GM23338 (cell line): ENCODE measurements around the gene STK32C. TPM values are rescaled to one million over a fixed set of nuclear protein-coding genes. Genes with fewer than 3 reads are reported as not detected.

Experiments used
- ATAC-seq: fragments of 200-7000 bp; cut with Tn5 transposase; 3 replicates; pipeline ENCODE4 v1.9.1; 2020
- DNase-seq: peaks from one replicate; pipeline ENCODE4 v3.0.0-alpha.2; 2015; ENCODE audit warnings: low spot score
- H2AFZ ChIP-seq: fragments of 200-600 bp; sonication (generic); 2 replicates; pipeline ENCODE4 v1.8.0; 2016; ENCODE audit warnings: antibody characterized with exemption, mild to moderate bottlenecking, moderate library complexity
- H3F3A ChIP-seq: fragments of 200-600 bp; sonication (generic); replicated peaks from 2 replicates; pipeline ENCODE4 v1.8.0; 2017; ENCODE audit warnings: antibody characterized with exemption, mixed run types, low read depth
- H3K27ac ChIP-seq: fragments of 200-600 bp; sonication (generic); 2 replicates; pipeline ENCODE4 v1.6.1; 2016; ENCODE audit warnings: low read depth
- H3K27me3 ChIP-seq: fragments of 200-600 bp; sonication (generic); 2 replicates; pipeline ENCODE4 v1.8.0; 2016; ENCODE audit warnings: mild to moderate bottlenecking, mixed run types, moderate library complexity; ENCODE audit not compliant: insufficient read depth
- H3K36me3 ChIP-seq: fragments of 200-600 bp; sonication (generic); 2 replicates; pipeline ENCODE4 v1.8.0; 2016; ENCODE audit warnings: mild to moderate bottlenecking; ENCODE audit not compliant: insufficient read depth
- H3K4me1 ChIP-seq: fragments of 200-600 bp; sonication (generic); 2 replicates; pipeline ENCODE4 v1.8.0; 2016; ENCODE audit warnings: mild to moderate bottlenecking, moderate library complexity; ENCODE audit not compliant: insufficient read depth
- H3K4me2 ChIP-seq: fragments of 200-600 bp; sonication (generic); 2 replicates; pipeline ENCODE4 v1.7.1; 2017; ENCODE audit warnings: mixed run types
- H3K4me3 ChIP-seq: fragments of 200-600 bp; sonication (generic); 2 replicates; pipeline ENCODE4 v1.6.1; 2016; ENCODE audit warnings: mixed run types
- H3K79me2 ChIP-seq: fragments of 200-600 bp; sonication (generic); replicated peaks from 2 replicates; pipeline ENCODE4 v1.8.0; 2017; ENCODE audit warnings: mild to moderate bottlenecking; ENCODE audit not compliant: insufficient read depth
- H3K9me2 ChIP-seq: fragments of 200-600 bp; sonication (generic); 2 replicates; pipeline ENCODE4 v1.8.0; 2017; ENCODE audit not compliant: insufficient read depth
- H4K20me1 ChIP-seq: fragments of 200-600 bp; sonication (generic); replicated peaks from 2 replicates; pipeline ENCODE4 v1.8.0; 2017; ENCODE audit warnings: mild to moderate bottlenecking; ENCODE audit not compliant: insufficient read depth
- H3K27ac Mint-ChIP-seq: 2 replicates; pipeline ENCODE4 v1.8.0; 2020; ENCODE audit warnings: inconsistent platforms, mild to moderate bottlenecking, moderate library complexity, mixed read lengths
- H3K27me3 Mint-ChIP-seq: 3 replicates; pipeline ENCODE4 v1.8.0; 2022; ENCODE audit warnings: low read depth, mild to moderate bottlenecking, moderate library complexity, mixed read lengths, inconsistent platforms; ENCODE audit not compliant: insufficient read depth, poor library complexity
- H3K36me3 Mint-ChIP-seq: 3 replicates; pipeline ENCODE4 v1.8.0; 2021; ENCODE audit warnings: low read depth, mild to moderate bottlenecking, inconsistent platforms, moderate library complexity, mixed read lengths
- H3K4me1 Mint-ChIP-seq: 3 replicates; pipeline ENCODE4 v1.8.0; 2020; ENCODE audit warnings: mild to moderate bottlenecking, inconsistent platforms, mixed read lengths
- H3K4me3 Mint-ChIP-seq: 3 replicates; pipeline ENCODE4 v1.8.0; 2021; ENCODE audit warnings: moderate library complexity, mild to moderate bottlenecking, inconsistent platforms, mixed read lengths
- H3K9me3 Mint-ChIP-seq: 3 replicates; pipeline ENCODE4 v1.8.0; 2020; ENCODE audit warnings: moderate library complexity, mild to moderate bottlenecking, inconsistent platforms, mixed read lengths
- CREB1 ChIP-seq: fragments of 250-450 bp; sonication (Bioruptor Pico); IDR thresholded peaks from 2 replicates; pipeline ENCODE4 v1.5.0; 2020; ENCODE audit warnings: low read depth, mild to moderate bottlenecking, moderate library complexity
- CTCF ChIP-seq, 2 experiments: fragments of 200-600 bp in 1 of 2; sonication (generic) in 1 of 2; conservative IDR thresholded peaks; 2 replicates each; pipeline versions ENCODE4 v1.5.1 to v1.6.1; 2016 to 2017; ENCODE audit warnings: antibody characterized with exemption in 2 of 2, low read depth in 2 of 2, mild to moderate bottlenecking in 2 of 2, moderate library complexity in 1 of 2
- ETS1 ChIP-seq: IDR thresholded peaks from 2 replicates; pipeline ENCODE4 v1.6.1; 2016; ENCODE audit warnings: antibody characterized with exemption
- EZH2 ChIP-seq: fragments of 200-600 bp; sonication (generic); IDR thresholded peaks from one replicate; pipeline ENCODE4 v1.8.0; 2017; ENCODE audit warnings: antibody characterized with exemption, mild to moderate bottlenecking, low read depth; ENCODE audit not compliant: unreplicated experiment
- EZH2phosphoT487 ChIP-seq: fragments of 200-600 bp; sonication (generic); IDR thresholded peaks from one replicate; pipeline ENCODE4 v1.8.1; 2018; ENCODE audit warnings: antibody characterized with exemption; ENCODE audit not compliant: unreplicated experiment
- JUNB ChIP-seq: IDR thresholded peaks from one replicate; pipeline ENCODE4 v1.6.1; 2016; ENCODE audit warnings: antibody characterized with exemption; ENCODE audit not compliant: unreplicated experiment
- NANOG ChIP-seq: IDR thresholded peaks from 2 replicates; pipeline ENCODE4 v1.6.1; 2016; ENCODE audit warnings: antibody characterized with exemption, borderline replicate concordance
- POLR2AphosphoS5 ChIP-seq: IDR thresholded peaks from 2 replicates; pipeline ENCODE4 v1.6.1; 2016; ENCODE audit warnings: antibody characterized with exemption, low read depth
- REST ChIP-seq: IDR thresholded peaks from one replicate; pipeline ENCODE4 v1.6.1; 2018; ENCODE audit warnings: antibody characterized with exemption; ENCODE audit not compliant: unreplicated experiment
- STAT1 ChIP-seq: IDR thresholded peaks from one replicate; pipeline ENCODE4 v1.6.1; 2016; ENCODE audit warnings: antibody characterized with exemption; ENCODE audit not compliant: unreplicated experiment
- ZNF114 ChIP-seq: fragments of 250-450 bp; sonication (Bioruptor Pico); IDR thresholded peaks from 2 replicates; pipeline ENCODE4 v1.5.0; 2020; ENCODE audit warnings: mild to moderate bottlenecking, moderate library complexity
- ZNF331 ChIP-seq: fragments of 250-450 bp; sonication (Bioruptor Pico); IDR thresholded peaks from 2 replicates; pipeline ENCODE4 v1.5.0; 2020; ENCODE audit warnings: low read depth, mild to moderate bottlenecking, moderate library complexity
- polyA plus RNA-seq: library from polyadenylated mRNA; unstranded; fragments of >200 nt; fragmentation: Nextera tagmentation; extraction: Ambion mirVana; gene quantifications from 2 replicates; pipeline ENCODE4 v1.2.1, GENCODE V29; 2016
- total RNA-seq: library from RNA; depleted of rRNA; stranded (reverse); fragments of >200 nt; shearing (Covaris generic); gene quantifications from 2 replicates; pipeline ENCODE4 v1.2.3, GENCODE V29; 2014
- TF ChIP-seq, protein P1 (sequence below): fragments of 250-450 bp; sonication (Bioruptor Pico); IDR thresholded peaks from 2 replicates; pipeline ENCODE4 v1.5.0; 2020; ENCODE audit warnings: mild to moderate bottlenecking, moderate library complexity

The STK32C gene
- total and polyA plus RNA-seq, 2 experiments from 2014 or later = 10.2 to 20.5 TPM

- peaks cover 9% of the 10 kb centered on the region for H3K4me1 Mint-ChIP-seq
- Histone ChIP-seq H2AFZ (no peak overlapping the region), H4K20me1 (no peaks in the 10 kb centered on the region), H3K4me3 (no peak overlapping the region), H3K27me3 (no peaks in the 10 kb centered on the region), H3K4me1 (no peaks in the 10 kb centered on the region), H3F3A (no peaks in the 10 kb centered on the region), H3K27ac (no peak overlapping the region), H3K36me3 (no peaks in the 10 kb centered on the region), H3K4me2 (no peak overlapping the region), H3K79me2 (no peaks in the 10 kb centered on the region), H3K9me2 (no peaks in the 10 kb centered on the region)
- ATAC-seq = no peak
- TF ChIP-seq CTCF (conservative IDR thresholded peaks at IDR 0.05; ENCODE audit: low read depth in 2 of 2) (no peak), EZH2 (no peak), JUNB (no peak), STAT1 (no peak), CREB1 (CRISPR knock-in tag) (no peak), POLR2AphosphoS5 (no peak), ZNF114 (CRISPR knock-in tag) (no peak), ETS1 (no peak), ZNF331 (CRISPR knock-in tag) (no peak), NANOG (no peak), EZH2phosphoT487 (no peak), REST (no peak)
- TF ChIP-seq, protein P1, sequence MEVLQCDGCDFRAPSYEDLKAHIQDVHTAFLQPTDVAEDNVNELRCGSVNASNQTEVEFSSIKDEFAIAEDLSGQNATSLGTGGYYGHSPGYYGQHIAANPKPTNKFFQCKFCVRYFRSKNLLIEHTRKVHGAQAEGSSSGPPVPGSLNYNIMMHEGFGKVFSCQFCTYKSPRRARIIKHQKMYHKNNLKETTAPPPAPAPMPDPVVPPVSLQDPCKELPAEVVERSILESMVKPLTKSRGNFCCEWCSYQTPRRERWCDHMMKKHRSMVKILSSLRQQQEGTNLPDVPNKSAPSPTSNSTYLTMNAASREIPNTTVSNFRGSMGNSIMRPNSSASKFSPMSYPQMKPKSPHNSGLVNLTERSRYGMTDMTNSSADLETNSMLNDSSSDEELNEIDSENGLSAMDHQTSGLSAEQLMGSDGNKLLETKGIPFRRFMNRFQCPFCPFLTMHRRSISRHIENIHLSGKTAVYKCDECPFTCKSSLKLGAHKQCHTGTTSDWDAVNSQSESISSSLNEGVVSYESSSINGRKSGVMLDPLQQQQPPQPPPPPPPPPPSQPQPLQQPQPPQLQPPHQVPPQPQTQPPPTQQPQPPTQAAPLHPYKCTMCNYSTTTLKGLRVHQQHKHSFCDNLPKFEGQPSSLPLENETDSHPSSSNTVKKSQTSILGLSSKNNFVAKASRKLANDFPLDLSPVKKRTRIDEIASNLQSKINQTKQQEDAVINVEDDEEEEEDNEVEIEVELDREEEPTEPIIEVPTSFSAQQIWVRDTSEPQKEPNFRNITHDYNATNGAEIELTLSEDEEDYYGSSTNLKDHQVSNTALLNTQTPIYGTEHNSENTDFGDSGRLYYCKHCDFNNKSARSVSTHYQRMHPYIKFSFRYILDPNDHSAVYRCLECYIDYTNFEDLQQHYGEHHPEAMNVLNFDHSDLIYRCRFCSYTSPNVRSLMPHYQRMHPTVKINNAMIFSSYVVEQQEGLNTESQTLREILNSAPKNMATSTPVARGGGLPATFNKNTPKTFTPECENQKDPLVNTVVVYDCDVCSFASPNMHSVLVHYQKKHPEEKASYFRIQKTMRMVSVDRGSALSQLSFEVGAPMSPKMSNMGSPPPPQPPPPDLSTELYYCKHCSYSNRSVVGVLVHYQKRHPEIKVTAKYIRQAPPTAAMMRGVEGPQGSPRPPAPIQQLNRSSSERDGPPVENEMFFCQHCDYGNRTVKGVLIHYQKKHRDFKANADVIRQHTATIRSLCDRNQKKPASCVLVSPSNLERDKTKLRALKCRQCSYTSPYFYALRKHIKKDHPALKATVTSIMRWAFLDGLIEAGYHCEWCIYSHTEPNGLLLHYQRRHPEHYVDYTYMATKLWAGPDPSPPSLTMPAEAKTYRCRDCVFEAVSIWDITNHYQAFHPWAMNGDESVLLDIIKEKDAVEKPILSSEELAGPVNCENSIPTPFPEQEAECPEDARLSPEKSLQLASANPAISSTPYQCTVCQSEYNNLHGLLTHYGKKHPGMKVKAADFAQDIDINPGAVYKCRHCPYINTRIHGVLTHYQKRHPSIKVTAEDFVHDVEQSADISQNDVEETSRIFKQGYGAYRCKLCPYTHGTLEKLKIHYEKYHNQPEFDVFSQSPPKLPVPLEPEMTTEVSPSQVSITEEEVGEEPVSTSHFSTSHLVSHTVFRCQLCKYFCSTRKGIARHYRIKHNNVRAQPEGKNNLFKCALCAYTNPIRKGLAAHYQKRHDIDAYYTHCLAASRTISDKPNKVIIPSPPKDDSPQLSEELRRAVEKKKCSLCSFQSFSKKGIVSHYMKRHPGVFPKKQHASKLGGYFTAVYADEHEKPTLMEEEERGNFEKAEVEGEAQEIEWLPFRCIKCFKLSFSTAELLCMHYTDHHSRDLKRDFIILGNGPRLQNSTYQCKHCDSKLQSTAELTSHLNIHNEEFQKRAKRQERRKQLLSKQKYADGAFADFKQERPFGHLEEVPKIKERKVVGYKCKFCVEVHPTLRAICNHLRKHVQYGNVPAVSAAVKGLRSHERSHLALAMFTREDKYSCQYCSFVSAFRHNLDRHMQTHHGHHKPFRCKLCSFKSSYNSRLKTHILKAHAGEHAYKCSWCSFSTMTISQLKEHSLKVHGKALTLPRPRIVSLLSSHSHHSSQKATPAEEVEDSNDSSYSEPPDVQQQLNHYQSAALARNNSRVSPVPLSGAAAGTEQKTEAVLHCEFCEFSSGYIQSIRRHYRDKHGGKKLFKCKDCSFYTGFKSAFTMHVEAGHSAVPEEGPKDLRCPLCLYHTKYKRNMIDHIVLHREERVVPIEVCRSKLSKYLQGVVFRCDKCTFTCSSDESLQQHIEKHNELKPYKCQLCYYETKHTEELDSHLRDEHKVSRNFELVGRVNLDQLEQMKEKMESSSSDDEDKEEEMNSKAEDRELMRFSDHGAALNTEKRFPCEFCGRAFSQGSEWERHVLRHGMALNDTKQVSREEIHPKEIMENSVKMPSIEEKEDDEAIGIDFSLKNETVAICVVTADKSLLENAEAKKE (CRISPR knock-in tag) = no peak
- DNase-seq = no peak
- H3K36me3 Mint-ChIP-seq = no peaks in the 10 kb centered on the region; the same call in 2 of the 3 replicates
- no peak overlapping the region for H3K4me3 Mint-ChIP-seq
- H3K27me3 Mint-ChIP-seq = peaks cover 6% of the 10 kb centered on the region
- no peaks in the 10 kb centered on the region; the same call in 2 of the 3 replicates for H3K9me3 Mint-ChIP-seq
- H3K27ac Mint-ChIP-seq = no peak overlapping the region
These were observed 78.7 kb downstream of the STK32C start for GRCh38 chr10:132229096-132229495.
